ENCODE results near the gene MMAB.

Gene MMAB

DNA sequence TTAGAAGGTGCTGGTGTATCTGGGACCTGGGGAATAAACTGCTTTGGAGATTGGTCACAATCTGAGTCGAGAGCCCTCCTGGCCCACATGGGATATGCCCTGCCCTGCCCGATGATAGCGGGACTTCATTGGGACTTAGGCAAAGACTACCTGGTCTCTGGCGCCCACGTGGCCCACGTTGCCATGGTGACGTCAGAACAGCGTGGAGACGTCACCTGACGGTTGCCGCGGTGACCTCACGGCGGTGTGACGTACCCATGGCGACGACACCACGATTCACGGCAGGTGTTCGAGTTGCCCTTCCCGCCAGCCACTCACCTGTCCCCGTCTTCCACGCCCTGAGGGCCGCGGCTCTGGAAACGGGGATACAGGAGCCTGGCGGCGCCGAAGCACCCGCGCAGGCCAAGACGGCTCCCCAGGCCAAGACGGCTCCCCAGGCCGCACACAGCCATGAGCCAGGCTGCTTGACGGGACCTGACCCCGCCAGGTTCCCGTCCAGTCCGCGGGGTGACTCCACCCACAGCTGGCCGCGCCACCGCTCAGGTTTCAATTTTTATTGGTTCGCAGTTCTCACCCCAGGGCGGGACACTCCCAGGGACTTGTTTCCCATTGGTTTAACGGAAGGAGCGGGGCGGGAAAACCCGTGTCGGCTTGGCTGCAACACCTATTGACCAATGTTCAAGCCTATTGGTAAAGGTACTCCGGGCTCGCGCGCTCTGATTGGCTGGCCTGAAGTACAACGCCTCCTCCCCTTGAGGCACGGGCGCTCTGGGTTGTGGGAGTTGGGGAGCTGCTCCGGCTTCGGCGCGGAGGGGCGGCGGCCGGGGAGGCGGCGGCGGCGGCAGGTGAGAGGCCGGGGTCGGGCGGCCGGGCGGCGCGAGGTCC is at the start of gene MMAB, which contains the start of gene MVK:
Gene MMAB, minus strand, starts transcription at position 476 of the 885 bp plus-strand sequence. Its CDS starts 24 bp downstream, at position 452.
Gene MVK, plus strand, starts transcription at position 766 of the 885 bp plus-strand sequence. CDS start 1,029 bp downstream, outside the sequence.
- H3K27me3 ChIP-seq (replicated peaks; ENCODE audit: control insufficient read depth, insufficient read depth, low read length): no peaks in the 10 kb centered on the region
- H3K4me1 ChIP-seq (ENCODE audit: control insufficient read depth, insufficient read depth, low read length): peaks cover 20% of the 10 kb centered on the region
- H3K4me3 ChIP-seq (ENCODE audit: low read length): peak within 1 kb of the TSS; percentile 95
- peaks cover 49% of the 10 kb centered on the region for H3K36me3 ChIP-seq (ENCODE audit: control insufficient read depth, insufficient read depth, low read length, severe bottlenecking)
- H3K9me3 ChIP-seq (ENCODE audit: control insufficient read depth, low read length): no peaks in the 10 kb centered on the region
- H3K9ac ChIP-seq (ENCODE audit: low read length): peak within 1 kb of the TSS; percentile 93
- DNase-seq (ENCODE audit: low read depth): peak; percentile 99

DNA sequence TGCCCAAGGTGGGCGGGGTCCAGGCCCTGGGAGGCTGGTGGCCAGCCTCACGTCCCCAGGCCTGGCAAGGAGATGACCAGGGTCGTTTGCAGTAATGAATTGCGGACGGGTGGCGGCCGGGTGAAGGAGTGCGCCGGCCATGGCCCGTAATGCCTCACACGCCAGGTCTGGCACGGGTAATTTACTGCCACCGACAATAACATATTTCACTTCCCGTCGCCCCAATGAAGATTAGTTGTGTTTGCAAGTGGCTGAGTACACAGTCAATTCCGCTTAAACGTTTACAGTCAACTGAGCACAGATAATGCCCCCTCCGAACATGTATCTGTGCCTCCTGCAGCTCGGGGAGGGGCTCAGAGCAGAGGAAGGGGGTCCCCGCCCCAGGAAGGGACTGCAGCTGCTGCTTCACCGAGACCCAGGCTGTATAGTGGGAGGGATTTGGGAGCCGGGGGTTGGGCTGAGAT is 48.6 kb upstream of the MMAB start:
- Histone ChIP-seq H3K27me3 (replicated peaks; ENCODE audit: control insufficient read depth, insufficient read depth, low read length) (peaks cover 41% of the 10 kb centered on the region), H3K4me3 (ENCODE audit: low read length) (no peak overlapping the region), H3K36me3 (ENCODE audit: control insufficient read depth, insufficient read depth, low read length, severe bottlenecking) (no peaks in the 10 kb centered on the region)

DNA sequence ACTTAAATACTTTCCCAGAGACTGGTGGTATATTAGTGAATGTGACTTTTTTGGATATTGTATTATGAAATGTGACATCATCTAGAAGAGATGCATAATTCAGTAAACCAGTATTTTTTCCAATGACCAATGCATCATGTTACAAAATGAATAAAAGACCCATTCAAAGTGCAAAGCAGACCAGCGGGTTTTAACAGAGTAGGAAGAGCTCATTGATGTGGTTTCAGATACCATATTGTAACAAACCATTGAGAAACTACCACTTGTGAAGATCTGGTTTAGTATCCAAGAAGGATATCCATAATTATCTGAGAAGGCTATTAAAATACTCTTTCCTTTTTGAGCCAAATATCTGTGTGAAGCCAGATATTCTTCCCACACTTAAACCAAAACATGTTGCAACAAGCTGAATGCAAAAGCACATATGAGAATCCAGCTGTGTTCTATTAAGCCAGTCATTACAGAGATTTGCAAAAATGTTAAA is 47.9 kb upstream of the MMAB start:
- no peaks in the 10 kb centered on the region for H3K36me3 ChIP-seq (ENCODE audit: control insufficient read depth, insufficient read depth, low read length, severe bottlenecking)
- DNase-seq (ENCODE audit: low read depth): peak; percentile 79
- H3K9ac ChIP-seq (ENCODE audit: low read length): no peak overlapping the region
- peaks cover 41% of the 10 kb centered on the region for H3K27me3 ChIP-seq (replicated peaks; ENCODE audit: control insufficient read depth, insufficient read depth, low read length)
- H3K4me1 ChIP-seq (ENCODE audit: control insufficient read depth, insufficient read depth, low read length): peaks cover 14% of the 10 kb centered on the region
- H3K4me3 ChIP-seq (ENCODE audit: low read length): no peak overlapping the region
- H3K9me3 ChIP-seq (ENCODE audit: control insufficient read depth, low read length): no peaks in the 10 kb centered on the region

More for the DNA sequence above, 48.6 kb upstream of the MMAB start:
- no peak overlapping the region for H3K9ac ChIP-seq (ENCODE audit: low read length)
- H3K4me1 ChIP-seq (ENCODE audit: control insufficient read depth, insufficient read depth, low read length): peaks cover 14% of the 10 kb centered on the region
- peak; percentile 8 for DNase-seq (ENCODE audit: low read depth)
- no peaks in the 10 kb centered on the region for H3K9me3 ChIP-seq (ENCODE audit: control insufficient read depth, low read length)

DNA sequence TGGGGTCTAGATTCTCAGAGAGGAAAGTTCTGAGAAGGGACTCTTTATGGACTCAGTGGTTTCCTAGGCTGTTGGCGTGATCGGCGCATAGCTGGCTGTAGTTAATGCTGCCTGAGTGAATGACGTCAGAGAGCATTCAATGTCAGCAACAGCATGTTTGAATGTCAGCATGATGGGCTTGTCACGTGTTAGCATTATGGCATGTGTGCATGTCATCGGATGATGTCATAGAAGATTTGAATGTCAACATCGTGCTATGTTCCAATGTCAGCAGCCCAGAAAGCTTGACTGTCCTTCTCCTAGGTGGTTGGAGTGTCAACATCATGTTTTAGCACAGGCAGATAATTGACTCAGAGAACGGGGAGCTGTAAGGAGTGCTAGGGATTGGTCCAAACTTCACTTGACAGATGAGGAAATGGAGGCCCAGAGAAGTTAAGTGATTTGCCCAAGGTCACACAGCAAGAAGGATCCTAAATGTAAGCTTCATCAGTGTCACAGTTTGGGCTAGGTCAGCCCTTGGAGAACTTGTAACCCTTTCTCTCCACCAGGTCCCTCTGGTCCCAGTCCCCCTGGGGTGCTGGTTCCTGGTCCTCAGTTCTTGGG is 45.8 kb upstream of the MMAB start:
- DNase-seq (ENCODE audit: low read depth): no peak
- no peak overlapping the region for H3K9ac ChIP-seq (ENCODE audit: low read length)
- peaks cover 9% of the 10 kb centered on the region for H3K4me1 ChIP-seq (ENCODE audit: control insufficient read depth, insufficient read depth, low read length)
- no peaks in the 10 kb centered on the region for H3K36me3 ChIP-seq (ENCODE audit: control insufficient read depth, insufficient read depth, low read length, severe bottlenecking)
- no peaks in the 10 kb centered on the region for H3K9me3 ChIP-seq (ENCODE audit: control insufficient read depth, low read length)
- H3K4me3 ChIP-seq (ENCODE audit: low read length): no peak overlapping the region
- peaks cover 54% of the 10 kb centered on the region for H3K27me3 ChIP-seq (replicated peaks; ENCODE audit: control insufficient read depth, insufficient read depth, low read length)

DNA sequence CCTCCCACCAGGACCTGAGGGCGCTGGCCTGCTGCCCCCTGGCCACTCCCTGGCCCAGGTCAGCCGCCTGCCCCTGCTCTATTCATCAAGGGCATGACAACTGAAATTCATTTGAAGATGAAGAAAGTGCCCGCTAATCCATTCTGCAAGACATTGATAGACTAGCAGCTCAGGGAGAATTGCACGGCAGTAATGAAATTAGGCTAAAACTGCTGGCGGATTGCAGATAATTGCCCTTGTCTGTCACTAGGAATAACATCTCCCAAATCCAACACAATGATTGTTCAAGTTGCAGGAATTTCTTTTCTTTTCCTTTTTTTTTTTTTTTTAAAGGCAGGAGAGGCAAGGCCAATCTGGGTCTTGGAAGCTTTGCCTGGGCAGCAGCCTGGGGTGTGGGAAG is 44.8 kb upstream of the MMAB start:
- Histone ChIP-seq H3K4me1 (ENCODE audit: control insufficient read depth, insufficient read depth, low read length) (peaks cover 9% of the 10 kb centered on the region), H3K4me3 (ENCODE audit: low read length) (no peak overlapping the region), H3K27me3 (replicated peaks; ENCODE audit: control insufficient read depth, insufficient read depth, low read length) (peaks cover 64% of the 10 kb centered on the region), H3K9me3 (ENCODE audit: control insufficient read depth, low read length) (no peaks in the 10 kb centered on the region), H3K36me3 (ENCODE audit: control insufficient read depth, insufficient read depth, low read length, severe bottlenecking) (no peaks in the 10 kb centered on the region), H3K9ac (ENCODE audit: low read length) (no peak overlapping the region)
- DNase-seq (ENCODE audit: low read depth): no peak

DNA sequence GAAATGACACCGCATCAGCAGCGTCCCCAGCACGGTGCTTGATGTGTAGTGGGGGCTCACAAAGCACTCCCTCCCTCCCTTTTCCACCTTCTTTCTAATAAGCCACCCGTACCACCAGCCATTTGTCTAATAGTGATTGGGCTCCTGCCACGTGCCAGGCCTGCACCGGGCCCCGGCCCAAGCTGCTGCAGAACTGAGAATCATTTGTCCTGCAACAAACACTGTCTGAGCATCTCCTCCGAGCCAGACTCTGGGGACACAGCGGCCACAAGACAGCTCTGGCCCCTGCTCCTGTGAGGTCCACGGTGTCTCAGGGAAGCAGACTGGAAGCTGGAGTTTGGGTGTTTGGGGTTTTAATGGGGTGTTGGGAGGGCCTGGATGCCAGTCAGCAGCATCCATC is 44.2 kb upstream of the MMAB start:
- Histone ChIP-seq H3K27me3 (replicated peaks; ENCODE audit: control insufficient read depth, insufficient read depth, low read length) (peaks cover 70% of the 10 kb centered on the region), H3K4me3 (ENCODE audit: low read length) (no peak overlapping the region), H3K9ac (ENCODE audit: low read length) (no peak overlapping the region), H3K36me3 (ENCODE audit: control insufficient read depth, insufficient read depth, low read length, severe bottlenecking) (no peaks in the 10 kb centered on the region), H3K4me1 (ENCODE audit: control insufficient read depth, insufficient read depth, low read length) (peaks cover 9% of the 10 kb centered on the region), H3K9me3 (ENCODE audit: control insufficient read depth, low read length) (no peaks in the 10 kb centered on the region)
- no peak for DNase-seq (ENCODE audit: low read depth)

DNA sequence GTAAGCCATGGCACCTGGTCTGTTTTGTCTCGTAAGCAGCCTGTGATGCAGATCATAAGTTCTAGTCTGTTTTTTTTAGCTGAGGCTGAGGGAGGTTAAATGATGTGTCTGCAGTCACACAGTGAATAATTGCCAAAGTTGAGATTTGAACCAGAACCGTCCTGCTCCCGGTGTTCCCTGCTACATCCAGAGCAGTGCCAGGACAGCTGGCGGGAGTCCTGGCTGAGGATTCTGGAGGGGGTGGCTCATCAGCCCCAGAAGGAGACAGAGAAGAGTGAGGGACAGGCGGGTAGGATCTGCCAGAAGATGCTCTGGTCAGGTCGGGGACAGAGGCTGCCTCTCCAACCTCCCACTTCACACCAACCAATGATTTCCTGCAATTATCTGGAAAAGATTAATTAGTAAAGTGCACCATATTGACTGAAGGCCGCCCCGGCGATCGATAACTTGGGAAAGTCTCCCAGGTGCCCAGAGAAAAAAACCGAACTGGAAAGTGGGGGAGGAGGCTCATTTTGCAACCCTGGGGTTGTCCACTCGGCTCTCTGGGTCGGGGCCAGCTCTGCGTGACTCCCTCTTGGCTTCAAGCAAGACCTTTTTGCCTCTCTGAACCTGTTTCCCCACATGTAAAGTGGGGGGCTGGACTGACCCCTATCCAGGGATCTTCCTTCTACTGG is 42.4 kb upstream of the MMAB start:
- H3K36me3 ChIP-seq (ENCODE audit: control insufficient read depth, insufficient read depth, low read length, severe bottlenecking): no peaks in the 10 kb centered on the region
- H3K9ac ChIP-seq (ENCODE audit: low read length): no peak overlapping the region
- peaks cover 88% of the 10 kb centered on the region for H3K27me3 ChIP-seq (replicated peaks; ENCODE audit: control insufficient read depth, insufficient read depth, low read length)
- H3K4me3 ChIP-seq (ENCODE audit: low read length): no peak overlapping the region
- H3K4me1 ChIP-seq (ENCODE audit: control insufficient read depth, insufficient read depth, low read length): no peaks in the 10 kb centered on the region
- DNase-seq (ENCODE audit: low read depth): no peak
- peaks cover under 1% of the 10 kb centered on the region for H3K9me3 ChIP-seq (ENCODE audit: control insufficient read depth, low read length)

DNA sequence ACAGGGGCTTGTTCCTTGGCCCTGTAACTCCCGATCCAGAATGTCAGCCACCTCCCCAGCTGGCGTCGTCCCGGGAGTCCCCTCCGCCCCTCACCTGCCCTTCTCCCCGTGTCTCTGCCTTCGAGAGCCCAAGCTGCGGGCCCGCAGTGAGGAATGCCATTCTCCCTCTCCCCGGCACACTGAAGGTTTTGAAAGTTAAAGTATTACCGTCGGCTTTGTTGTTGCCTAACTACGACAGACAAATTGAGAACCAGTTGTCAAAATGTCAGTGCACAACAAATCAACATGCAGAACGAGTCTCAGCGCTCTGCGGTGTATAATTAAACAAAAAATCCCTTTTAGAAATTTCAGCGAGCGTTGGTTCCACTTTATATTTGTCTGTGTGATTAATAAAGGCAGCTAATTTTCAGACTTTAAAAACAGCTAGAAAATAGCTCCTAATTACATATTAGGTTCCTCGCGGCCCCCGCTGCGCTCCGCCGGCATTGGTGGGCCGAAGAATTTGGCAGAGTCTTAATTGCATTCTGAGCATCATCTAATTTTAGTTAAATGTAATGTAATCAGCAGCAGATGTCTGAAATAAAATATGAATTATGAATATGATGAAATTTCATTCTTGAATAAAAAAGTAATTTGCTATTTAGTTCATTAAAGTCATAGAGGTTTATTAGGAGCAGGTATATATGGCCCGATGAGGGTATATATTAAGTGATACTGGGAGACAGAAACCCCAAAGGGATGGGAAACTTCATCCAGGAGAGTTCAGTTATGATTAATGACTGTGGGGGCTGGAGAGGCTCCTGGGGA is 40.5 kb upstream of the MMAB start:
- no peak overlapping the region for H3K9ac ChIP-seq (ENCODE audit: low read length)
- H3K36me3 ChIP-seq (ENCODE audit: control insufficient read depth, insufficient read depth, low read length, severe bottlenecking): no peaks in the 10 kb centered on the region
- no peak overlapping the region for H3K4me3 ChIP-seq (ENCODE audit: low read length)
- DNase-seq (ENCODE audit: low read depth): no peak
- peaks cover 5% of the 10 kb centered on the region for H3K9me3 ChIP-seq (ENCODE audit: control insufficient read depth, low read length)
- H3K4me1 ChIP-seq (ENCODE audit: control insufficient read depth, insufficient read depth, low read length): no peaks in the 10 kb centered on the region
- H3K27me3 ChIP-seq (replicated peaks; ENCODE audit: control insufficient read depth, insufficient read depth, low read length): peaks cover 89% of the 10 kb centered on the region

DNA sequence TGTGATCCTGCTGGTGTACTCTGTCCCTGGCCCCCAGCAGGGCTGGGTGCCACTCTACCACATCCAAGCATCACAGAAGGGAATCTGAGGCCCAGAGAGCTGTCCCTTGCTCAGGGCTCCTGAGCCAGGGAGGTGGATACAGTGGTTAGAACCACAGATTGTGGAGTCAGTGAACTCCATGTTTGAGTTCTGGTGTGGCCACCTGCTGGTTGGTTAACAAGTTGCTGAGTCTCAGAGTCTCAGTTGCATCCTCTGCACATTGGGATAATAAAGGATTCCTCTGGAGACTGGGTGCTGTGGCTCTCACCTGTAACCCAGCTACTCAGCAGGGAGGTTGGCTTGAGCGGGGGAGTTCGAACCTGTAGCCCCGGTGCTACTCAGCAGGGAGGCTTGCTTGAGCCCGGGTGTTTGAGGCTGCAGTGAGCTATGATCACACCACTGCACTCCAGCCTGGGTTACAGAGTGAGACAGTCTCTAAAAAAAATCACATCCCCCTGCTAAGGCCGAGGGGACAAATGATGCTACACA is 39.7 kb upstream of the MMAB start:
- Histone ChIP-seq H3K9ac (ENCODE audit: low read length) (no peak overlapping the region), H3K27me3 (replicated peaks; ENCODE audit: control insufficient read depth, insufficient read depth, low read length) (peaks cover 91% of the 10 kb centered on the region), H3K9me3 (ENCODE audit: control insufficient read depth, low read length) (peaks cover 5% of the 10 kb centered on the region), H3K4me1 (ENCODE audit: control insufficient read depth, insufficient read depth, low read length) (no peaks in the 10 kb centered on the region), H3K36me3 (ENCODE audit: control insufficient read depth, insufficient read depth, low read length, severe bottlenecking) (no peaks in the 10 kb centered on the region), H3K4me3 (ENCODE audit: low read length) (no peak overlapping the region)
- DNase-seq (ENCODE audit: low read depth): no peak

DNA sequence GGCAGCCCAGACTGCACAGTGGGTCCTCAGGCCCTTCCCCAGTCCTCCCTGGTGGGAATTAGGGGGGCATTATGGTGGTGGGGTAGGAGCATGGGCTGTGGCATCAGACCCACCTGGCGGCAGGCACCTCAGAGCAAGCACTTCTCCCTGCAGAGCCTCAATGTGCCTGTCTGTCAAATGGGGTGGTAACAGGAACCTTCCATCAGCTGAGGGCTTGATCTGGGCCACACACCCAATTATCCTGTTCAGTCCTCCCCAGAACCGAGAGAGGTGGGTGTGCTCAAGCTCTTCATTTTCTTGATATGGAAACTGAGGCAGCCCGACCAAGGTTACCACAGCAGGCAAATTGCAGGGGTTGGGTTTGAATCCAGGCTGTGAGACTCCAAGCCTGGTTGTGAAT is 38.7 kb upstream of the MMAB start:
- H3K4me3 ChIP-seq (ENCODE audit: low read length): no peak overlapping the region
- H3K36me3 ChIP-seq (ENCODE audit: control insufficient read depth, insufficient read depth, low read length, severe bottlenecking): no peaks in the 10 kb centered on the region
- H3K9ac ChIP-seq (ENCODE audit: low read length): no peak overlapping the region
- H3K9me3 ChIP-seq (ENCODE audit: control insufficient read depth, low read length): peaks cover 5% of the 10 kb centered on the region
- no peaks in the 10 kb centered on the region for H3K4me1 ChIP-seq (ENCODE audit: control insufficient read depth, insufficient read depth, low read length)
- DNase-seq (ENCODE audit: low read depth): no peak
- H3K27me3 ChIP-seq (replicated peaks; ENCODE audit: control insufficient read depth, insufficient read depth, low read length): peaks cover 88% of the 10 kb centered on the region
